Motor neuron (in vitro differentiated cells): ENCODE data around the gene TRIO. TPM values are rescaled to one million over a fixed set of nuclear protein-coding genes. Genes with fewer than 3 reads are reported as not detected.

Experiments used
- ATAC-seq, 8 experiments: fragments of 200-7000 bp; cut with Tn5 transposase; replicated peaks in 6 of 8; 2 replicates each; pipeline ENCODE4 v1.8.0; 2021; ENCODE audit warnings: mild to moderate bottlenecking in 8 of 8, moderate library complexity in 8 of 8
- H3K27ac ChIP-seq, 2 donors: fragments of 250-450 bp; sonication (Bioruptor Pico); 2 replicates each; pipeline ENCODE4 v1.9.0; 2021; ENCODE audit warnings: antibody characterized with exemption in 2 of 2, mild to moderate bottlenecking in 2 of 2, moderate library complexity in 1 of 2
- H3K4me1 ChIP-seq, 2 donors: fragments of 250-450 bp; sonication (Bioruptor Pico); replicated peaks in 1 of 2; 2 replicates each; pipeline ENCODE4 v1.6.1; 2021; ENCODE audit warnings: antibody characterized with exemption in 2 of 2, mild to moderate bottlenecking in 2 of 2, moderate library complexity in 1 of 2
- H3K4me3 ChIP-seq, 5 donors: fragments of 250-450 bp; sonication (Bioruptor Pico); 2 replicates each; pipeline ENCODE4 v1.9.0; 2021; ENCODE audit warnings: antibody characterized with exemption in 5 of 5, mild to moderate bottlenecking in 5 of 5, moderate library complexity in 4 of 5
- whole genome bisulfite sequencing, 10 experiments: fragments of 450-650 bp; shearing (Covaris generic); methylation state at CpG; one replicate each; pipeline ENCODE4 v1.0.0; 2022; 5-methylcytosine and 5-hydroxymethylcytosine counted together
- in situ Hi-C, 9 experiments: fragments of 400-800 bp; cut with MboI; loops; one replicate each; pipeline ENCODE4 v1.15.0; 2021; ENCODE audit warnings: low sequenced_read_pairs in 9 of 9, low pct_unique_long_range_greater_than_20kb in 2 of 9; ENCODE audit not compliant: unreplicated experiment in 9 of 9
- total RNA-seq, 8 experiments: library from RNA; unstranded; fragments of 300-600 nt; gene quantifications; 2 replicates each; pipeline versions ENCODE4 v1.2.3 to v1.2.4, GENCODE V29; 2022

Gene TRIO
- total RNA-seq, 8 experiments from 2014 or later = 39.7 to 162 (median 92.9) TPM

DNA sequence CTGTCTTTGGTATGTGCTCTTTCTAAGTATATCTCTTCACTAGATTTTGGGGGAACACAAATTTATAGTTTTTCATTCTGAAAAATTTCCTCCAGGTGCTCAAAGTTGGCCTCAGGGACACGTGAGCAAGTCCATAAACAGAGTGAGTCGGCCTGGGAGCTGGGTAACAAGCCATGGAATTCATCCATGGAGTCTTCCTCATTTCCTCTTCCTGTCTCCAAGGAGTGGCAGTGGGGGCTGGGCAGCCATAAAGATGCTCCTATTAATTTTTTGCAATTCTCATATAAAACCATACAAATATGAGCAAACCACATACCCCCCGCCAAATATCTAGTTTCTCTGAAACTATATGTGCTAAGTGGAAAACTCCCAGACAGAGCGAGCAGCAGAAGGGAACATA is 301.9 kb downstream of the TRIO start:
- in situ Hi-C loops = no loop called here
- Histone ChIP-seq H3K27ac (no peak overlapping the region), H3K4me3 (no peak overlapping the region), H3K4me1 (peaks cover 47 to 68% of the 10 kb centered on the region in 2 donors)
- ATAC-seq = no peak
- WGBS, 10 experiments = 39 to 100% (median 80%) methylated on average over 1 to 4 of the region's 4 CpGs; no CpG with 5 or more reads in 1 of the 10 experiments

DNA sequence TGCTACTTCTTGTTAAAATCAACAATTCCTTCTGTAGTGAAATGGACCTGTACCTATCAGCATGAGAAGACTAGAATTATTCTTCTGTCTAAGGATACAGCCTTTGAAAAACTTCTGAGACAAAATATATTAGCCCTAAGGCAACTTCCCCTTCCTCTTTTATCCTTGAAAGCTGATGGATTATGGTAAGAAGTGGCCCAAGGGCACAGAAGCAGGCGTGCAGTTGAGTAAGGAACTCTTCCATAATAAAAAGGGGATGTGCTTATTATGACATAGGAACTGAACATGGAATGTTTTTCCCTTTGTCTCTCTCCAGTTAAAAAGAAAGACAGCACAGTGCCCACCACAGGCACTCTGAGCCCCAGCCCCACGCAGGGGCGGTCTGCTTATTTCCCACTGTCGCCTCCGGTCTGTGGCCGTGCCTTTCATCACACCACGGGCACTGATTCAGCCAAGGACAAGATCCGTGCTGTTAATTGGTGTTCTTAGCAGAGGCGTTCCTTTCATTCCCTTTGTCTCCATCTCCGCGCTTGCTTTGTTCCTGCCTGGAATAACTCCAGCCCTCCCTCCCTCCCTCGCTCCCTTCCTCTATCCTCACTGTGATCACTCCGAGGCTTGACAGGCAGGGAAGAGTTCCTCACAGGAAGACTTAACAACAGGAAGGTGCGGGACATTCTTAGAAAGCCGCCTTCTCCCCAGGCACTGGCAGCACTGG is 302.6 kb downstream of the TRIO start:
- peak overlapping the region in 3 of 5 donors; percentile 4 to 14 (median 6) for H3K4me3 ChIP-seq
- in situ Hi-C loops = no loop called here
- 0 to 50% (median 18%) methylated on average over 1 to 8 of the region's 15 CpGs; no CpG with 5 or more reads in 1 of the 10 experiments for WGBS, 10 experiments
- peak in 6 of 8 experiments; percentile 1 to 82 (median 74) for ATAC-seq
- peak overlapping the region; percentile 24 to 61 for H3K27ac ChIP-seq
- peaks cover 45 to 69% of the 10 kb centered on the region in 2 donors for H3K4me1 ChIP-seq

DNA sequence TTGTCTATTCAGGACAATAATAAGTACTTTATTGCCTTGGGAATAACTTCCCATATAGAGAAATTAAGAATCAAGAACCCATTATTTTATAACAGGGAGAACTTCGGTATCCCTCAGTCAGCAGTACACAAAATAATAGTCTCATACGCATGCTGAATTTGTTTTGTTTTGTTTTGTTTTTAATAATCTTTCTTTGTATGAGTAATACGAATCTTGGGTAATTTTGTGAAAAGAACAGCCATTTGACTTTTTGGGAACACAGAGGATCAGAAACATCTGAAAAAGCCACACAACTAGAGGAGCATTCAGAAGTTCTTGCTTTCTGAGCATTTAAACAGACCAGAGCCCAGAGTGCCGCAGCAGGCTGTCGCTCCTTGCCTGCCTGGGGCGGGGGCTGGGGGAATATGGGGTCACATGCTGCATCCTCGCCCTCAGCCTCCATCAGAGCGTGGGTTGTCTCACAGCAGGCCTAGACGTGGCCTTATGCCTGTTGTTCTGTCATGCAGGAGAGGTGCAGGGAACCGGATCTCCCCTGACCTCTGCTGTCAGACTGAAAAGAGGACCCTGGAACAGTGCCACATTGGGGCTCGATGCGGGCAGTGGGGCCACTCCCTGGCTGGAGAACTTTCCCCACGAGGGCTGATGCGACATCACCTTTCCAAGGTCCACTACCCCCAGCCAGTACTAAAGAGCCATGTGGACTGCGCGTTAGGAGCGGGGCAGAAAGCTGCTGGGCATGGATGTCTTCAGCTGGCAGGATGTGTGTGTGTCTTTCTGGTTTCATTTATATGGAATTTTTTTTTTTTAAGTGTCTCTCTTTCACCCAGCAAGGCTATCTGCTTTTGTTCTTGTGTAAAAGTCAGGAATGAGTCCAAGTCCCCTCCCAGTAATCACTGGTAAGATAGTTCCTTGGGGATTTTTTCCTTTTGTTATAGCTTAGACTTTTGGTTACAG is 305.1 kb downstream of the TRIO start:
- WGBS, 10 experiments = 0 to 100% (median 78%) methylated on average over 1 to 6 of the region's 17 CpGs; no CpG with 5 or more reads in 1 of the 10 experiments
- Histone ChIP-seq H3K27ac (peak overlapping the region; percentile 16 to 42), H3K4me1 (peaks cover 41 to 56% of the 10 kb centered on the region in 2 donors), H3K4me3 (no peak overlapping the region)
- peak in 6 of 8 experiments; percentile 3 to 61 (median 43) for ATAC-seq
- in situ Hi-C loops = no loop called here

DNA sequence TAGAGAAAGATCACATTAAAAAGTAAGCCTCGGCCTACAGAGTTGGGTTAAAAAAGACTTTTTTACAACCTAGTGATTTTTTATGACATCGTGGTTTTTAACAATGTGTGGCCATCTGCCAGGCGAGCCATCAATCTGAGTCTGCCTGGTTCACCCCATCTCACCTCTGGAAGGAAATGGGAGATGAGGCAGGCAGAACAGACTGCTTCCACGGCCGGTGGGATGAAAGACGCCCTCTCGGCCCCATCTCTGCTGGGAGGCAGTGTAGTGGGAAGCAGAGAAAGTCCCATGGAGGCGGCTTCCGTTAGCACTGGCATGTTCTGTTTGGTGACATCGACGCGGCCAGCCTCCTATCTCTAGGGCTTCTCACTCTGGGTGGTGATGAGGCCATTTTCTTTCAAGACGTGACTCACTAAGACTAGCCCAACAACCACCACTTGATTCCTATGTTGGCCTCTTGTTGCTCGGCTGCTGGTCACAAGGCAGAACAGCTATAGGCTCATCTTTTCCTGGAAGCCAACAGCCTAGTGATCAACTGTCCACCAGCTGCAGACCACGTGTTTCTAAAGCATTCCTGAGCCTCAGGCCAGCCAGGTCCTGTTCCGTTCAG is 306.0 kb downstream of the TRIO start:
- Histone ChIP-seq H3K27ac (no peak overlapping the region), H3K4me1 (peaks cover 36 to 47% of the 10 kb centered on the region in 2 donors), H3K4me3 (no peak overlapping the region)
- in situ Hi-C loops = no loop called here
- 0 to 100% (median 74%) methylated on average over 1 to 13 of the region's 16 CpGs for whole genome bisulfite sequencing, 10 experiments
- peak; percentile 25 to 83 (median 46) for ATAC-seq

DNA sequence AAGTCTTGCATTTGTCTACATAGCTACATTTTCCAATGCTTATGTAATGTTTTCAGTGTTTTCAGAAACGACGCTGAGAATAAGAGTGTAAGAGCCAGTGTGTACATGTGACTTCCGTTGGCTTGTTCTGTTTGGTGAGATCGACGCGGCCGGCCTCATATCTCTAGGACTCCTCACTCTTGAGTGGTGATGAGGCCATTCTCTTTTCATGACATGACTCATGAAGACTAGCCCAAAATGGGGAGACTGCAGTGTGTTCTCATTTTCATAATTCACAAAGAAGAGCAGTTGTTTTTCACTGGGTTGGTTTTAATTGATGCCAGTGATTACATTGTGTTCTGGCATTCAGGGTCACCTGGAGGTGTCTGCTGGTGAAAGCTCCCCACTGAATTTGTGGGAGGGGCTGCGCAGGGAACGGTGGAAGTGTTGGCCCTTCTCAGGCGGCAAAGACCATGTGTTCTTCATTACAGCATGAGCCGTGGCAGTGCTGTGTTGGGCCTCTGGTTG is 306.9 kb downstream of the TRIO start:
- Histone ChIP-seq H3K27ac (no peak overlapping the region), H3K4me3 (no peak overlapping the region), H3K4me1 (peaks cover 32 to 43% of the 10 kb centered on the region in 2 donors)
- peak; percentile 17 to 57 (median 42) for ATAC-seq
- WGBS, 10 experiments = 3 to 97% (median 85%) methylated on average over 2 to 10 of the region's 11 CpGs; no CpG with 5 or more reads in 2 of the 10 experiments
- in situ Hi-C loops = no loop called here

DNA sequence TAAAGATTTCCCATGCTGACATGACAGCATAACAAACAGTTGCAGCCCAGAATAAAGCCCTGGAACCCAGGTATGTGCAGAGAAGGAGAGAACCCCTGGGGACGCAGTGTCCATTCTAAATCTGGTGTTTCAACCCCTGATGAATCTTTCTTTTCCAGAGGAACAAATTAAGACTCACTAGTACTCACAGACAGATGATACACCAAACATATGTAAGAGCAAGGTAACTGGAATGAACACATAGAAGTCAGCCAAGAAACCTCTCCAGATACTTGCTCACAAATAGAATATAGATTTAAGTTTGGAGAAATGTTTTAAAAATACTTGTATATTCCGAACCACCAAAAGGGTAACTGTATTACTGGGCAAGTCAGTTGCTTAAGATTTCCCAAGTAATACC is 307.6 kb downstream of the TRIO start:
- in situ Hi-C loops = no loop called here
- no peak for ATAC-seq
- H3K27ac ChIP-seq = no peak overlapping the region
- WGBS, 10 experiments = 27 to 100% (median 100%) methylated on average over 1 to 2 of the region's 2 CpGs; no CpG with 5 or more reads in 3 of the 10 experiments
- no peak overlapping the region for H3K4me3 ChIP-seq
- peaks cover 26 to 37% of the 10 kb centered on the region in 2 donors for H3K4me1 ChIP-seq

DNA sequence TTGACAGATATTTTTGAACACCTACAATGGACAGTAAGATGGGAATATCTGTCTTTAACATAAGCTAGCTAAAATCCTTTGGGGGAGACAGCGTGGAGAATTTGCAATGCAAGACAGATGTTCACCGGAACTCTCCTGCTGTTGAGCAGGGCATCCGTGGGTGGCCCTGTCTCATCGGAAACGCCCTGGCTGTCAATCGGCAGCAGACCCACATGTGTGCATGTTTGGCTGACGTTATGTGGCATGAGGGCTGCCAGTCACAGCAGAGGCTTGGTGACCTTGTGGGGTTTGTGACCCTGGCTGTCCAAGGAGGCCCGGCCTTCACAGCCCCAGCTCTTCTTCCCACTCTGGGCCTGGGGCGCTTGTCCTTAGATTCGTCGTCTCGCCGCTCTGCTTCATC is 308.7 kb downstream of the TRIO start:
- no peak for ATAC-seq
- WGBS, 10 experiments = 0 to 87% (median 58%) methylated on average over 1 to 7 of the region's 13 CpGs; no CpG with 5 or more reads in 3 of the 10 experiments

DNA sequence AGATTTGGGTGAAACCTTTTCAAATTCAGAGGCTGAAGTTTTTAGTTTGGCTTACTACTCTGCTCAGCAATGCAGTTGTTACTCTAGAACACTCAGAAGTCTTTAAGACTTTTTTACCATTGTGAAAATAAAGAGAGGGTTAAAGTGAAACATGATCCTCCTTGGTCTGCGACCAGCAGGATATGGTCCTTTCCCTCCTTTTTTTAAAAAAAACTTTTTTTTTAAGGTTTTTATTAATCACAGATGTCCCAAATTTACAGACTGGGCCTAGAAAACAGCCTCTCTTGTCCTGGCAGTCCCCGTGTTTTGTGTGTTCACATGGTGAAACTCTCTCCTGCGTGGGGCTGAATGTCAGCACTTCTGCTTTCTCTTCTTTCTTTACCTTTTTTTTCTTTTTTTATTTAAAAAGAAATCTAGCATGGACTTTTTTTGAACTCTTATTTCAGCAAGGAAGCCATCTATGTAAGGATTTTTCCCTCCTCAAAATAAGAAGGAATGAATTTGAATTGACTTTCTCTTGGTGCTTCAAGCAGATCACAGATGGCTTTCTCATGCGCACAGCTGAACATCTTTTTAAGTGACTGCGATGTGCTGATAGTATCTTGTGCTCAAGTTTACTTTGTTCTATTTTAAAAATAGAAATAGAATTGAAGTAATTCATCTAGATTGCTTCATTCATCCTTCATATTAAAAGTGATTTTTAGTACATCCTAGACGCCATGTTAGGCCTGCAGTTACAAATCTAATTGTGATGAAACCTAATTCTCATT is 309.7 kb downstream of the TRIO start:
- Histone ChIP-seq H3K27ac (no peak overlapping the region), H3K4me3 (no peak overlapping the region), H3K4me1 (peaks cover 26 to 40% of the 10 kb centered on the region in 2 donors)
- ATAC-seq = no peak
- 13 to 93% (median 64%) methylated on average over 1 to 6 of the region's 6 CpGs for WGBS, 10 experiments
- in situ Hi-C loops = no loop called here

More for the DNA sequence above, 308.7 kb downstream of the TRIO start:
- H3K4me1 ChIP-seq = peaks cover 19 to 32% of the 10 kb centered on the region in 2 donors
- in situ Hi-C loops = no loop called here
- no peak overlapping the region for H3K27ac ChIP-seq
- no peak overlapping the region for H3K4me3 ChIP-seq

DNA sequence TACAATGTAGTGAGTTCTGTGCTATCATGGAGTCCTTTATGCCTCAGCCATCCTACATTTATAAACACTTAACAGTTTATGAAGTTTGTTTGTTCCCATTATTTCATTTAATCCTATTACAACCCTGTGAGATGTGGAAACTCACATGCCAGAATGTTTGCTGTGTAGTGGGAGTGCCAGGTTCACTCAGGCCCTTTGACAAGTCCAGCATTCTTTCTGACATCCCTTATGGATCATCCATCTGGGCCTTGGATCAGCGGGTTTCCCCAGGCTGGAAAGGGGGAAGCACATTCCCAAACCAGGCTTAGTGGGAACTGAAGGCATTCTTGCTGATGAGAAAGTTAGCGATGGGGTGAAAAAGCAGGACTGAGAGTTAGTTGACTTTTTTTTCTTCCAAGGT is 310.3 kb downstream of the TRIO start:
- Histone ChIP-seq H3K4me1 (peaks cover 24 to 34% of the 10 kb centered on the region in 2 donors), H3K4me3 (no peak overlapping the region), H3K27ac (no peak overlapping the region)
- no peak for ATAC-seq
- in situ Hi-C loops = no loop called here
- WGBS, 10 experiments = 14 to 100% (median 96%) methylated on average over 1 to 2 of the region's 2 CpGs; no CpG with 5 or more reads in 6 of the 10 experiments

DNA sequence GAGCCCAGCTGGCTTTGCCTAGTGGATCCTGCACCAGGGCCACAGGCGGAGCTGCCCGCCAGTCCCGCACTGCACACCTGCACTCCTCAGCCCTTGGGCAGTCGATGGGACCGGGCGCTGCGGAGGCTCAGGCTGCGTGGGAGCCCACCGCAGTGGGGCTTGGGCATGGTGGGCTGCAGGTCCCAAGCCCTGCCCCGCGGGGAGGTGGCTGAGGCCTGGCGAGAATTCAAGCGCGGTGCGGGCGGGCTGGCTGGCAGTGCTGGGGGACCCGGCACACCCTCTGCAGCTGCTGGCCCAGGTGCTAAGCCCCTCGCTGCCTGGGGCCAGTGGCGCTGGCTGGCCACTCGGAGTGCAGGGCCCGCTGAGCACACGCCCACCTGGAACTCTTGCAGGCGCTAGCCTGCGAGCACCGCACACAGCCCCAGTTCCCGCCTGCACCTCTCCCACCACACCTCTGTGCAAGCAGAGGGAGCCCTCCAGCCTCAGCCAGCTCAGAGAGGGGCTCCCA is 312.7 kb downstream of the TRIO start:
- Histone ChIP-seq H3K27ac (no peak overlapping the region), H3K4me1 (peaks cover 11 to 13% of the 10 kb centered on the region in 2 donors), H3K4me3 (no peak overlapping the region)
- ATAC-seq = no peak
- in situ Hi-C loops = no loop called here
- WGBS, 10 experiments = 100% methylated on average over 5 to 9 of the region's 26 CpGs; no CpG with 5 or more reads in 8 of the 10 experiments

DNA sequence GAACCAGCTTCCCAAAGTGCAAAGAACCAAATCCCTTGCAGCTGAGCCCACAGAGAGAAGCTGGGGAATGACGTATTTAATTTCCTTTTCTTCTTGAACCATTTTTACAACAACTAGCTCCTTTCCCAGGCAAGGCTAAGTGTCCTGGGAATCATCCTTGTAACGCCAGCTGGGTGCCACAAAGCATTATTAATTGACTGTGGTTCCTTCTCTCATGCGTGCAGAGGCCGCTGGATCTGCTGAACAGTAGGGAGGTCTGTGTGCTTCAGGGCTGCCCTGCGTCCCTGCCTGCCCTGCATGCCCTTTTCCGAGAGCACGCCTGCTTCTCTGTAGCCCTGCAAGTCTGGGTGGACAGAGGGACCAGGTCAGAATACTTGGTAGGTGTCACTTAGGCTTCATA is 314.3 kb downstream of the TRIO start:
- WGBS, 10 experiments = 33 to 70% (median 67%) methylated on average over 1 to 3 of the region's 7 CpGs; no CpG with 5 or more reads in 7 of the 10 experiments
- in situ Hi-C loops = no loop called here
- ATAC-seq = peak in 5 of 8 experiments; percentile 78 to 92 (median 90)
- Histone ChIP-seq H3K4me1 (peaks cover 11 to 13% of the 10 kb centered on the region in 2 donors), H3K4me3 (no peak overlapping the region), H3K27ac (peak overlapping the region in 1 of 2 donors; percentile 53)

DNA sequence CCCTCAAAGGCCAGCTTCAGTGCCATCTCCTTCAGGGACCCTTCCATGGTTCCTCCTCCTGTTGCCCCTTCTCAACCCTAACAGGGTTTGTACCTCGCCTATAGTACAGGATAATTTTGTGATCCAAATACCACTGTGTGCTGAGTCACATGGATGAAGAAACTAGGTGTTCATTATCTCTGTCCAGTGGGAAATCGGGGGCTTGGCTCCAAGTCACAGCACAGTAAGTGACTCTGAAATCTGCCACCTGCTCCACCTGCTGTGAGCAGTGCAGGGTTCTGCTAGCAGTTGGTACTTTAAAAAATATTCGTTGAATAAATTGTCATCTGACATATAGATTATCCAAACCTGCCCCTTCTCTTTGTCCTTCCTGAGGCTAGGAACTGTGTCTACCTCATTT is 315.3 kb downstream of the TRIO start:
- WGBS, 10 experiments = 29 to 100% (median 86%) methylated on average over 1 to 3 of the region's 3 CpGs; no CpG with 5 or more reads in 2 of the 10 experiments
- no peak for ATAC-seq
- no peak overlapping the region for H3K27ac ChIP-seq
- no peak overlapping the region for H3K4me3 ChIP-seq
- in situ Hi-C loops = no loop called here
- peaks cover 11 to 13% of the 10 kb centered on the region in 2 donors for H3K4me1 ChIP-seq
